ENCODE results near the gene XKR7.

Gene XKR7

DNA sequence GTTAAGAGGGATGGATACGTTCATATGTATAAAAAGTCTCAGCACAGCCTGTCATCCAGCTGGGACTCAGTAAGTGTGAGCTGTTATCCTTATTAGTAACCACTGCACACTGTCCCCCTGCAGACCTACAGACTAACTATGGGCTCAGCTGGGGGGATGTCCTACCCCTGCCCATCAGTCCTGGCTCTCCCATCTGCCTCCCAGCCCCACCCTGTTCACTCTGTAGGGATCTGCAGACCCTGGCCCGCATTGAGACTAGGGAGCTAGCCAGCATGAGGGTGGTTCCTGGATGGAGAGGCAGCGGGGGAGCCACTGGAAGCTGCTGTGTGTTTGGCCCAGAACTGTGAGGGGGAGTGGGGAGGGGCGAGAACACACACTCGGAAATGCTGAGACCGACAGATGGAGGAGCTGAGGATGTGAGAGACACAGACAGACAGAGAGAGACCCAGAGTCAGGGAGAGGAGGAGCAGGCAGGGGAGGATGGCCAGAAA, 17.1 kb downstream of the XKR7 start:
- DNase-seq = no peak

- DNase-seq = no peak
These were observed 19.8 kb downstream of the XKR7 start for GRCh38 chr20:31987744-31988143.

- DNase-seq = no peak
These were observed 20.6 kb downstream of the XKR7 start for GRCh38 chr20:31988430-31989015.

DNA sequence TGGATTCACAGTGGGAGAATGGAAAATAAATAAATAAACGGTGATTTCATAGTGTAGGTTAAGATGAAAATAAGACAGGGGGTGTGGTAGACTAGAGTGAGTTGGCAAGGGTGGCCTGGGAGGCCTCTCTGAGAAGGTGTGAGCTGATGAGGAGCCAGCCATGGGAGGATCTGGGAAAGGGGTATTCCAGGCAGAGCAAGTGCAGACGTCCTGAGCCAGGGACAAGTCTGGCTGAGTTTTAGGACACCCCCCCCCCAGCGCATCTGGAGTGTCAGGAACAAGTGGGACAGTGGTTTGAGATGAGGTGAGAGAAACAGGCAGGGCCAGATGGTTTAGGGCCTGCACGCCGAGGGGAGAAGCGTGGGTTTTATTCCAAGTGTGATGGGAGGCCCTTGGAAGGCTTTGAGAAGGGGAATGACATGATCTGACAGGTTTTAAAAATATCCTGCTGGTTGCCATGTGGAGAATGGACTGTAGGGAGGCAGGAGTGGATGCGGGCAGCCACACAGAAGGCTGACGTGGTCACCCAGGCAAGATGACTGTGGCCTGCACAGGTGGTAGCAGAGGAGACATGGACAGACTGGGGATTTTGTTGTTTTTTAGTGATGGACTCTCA, 21.2 kb downstream of the XKR7 start:
- DNase-seq = no peak

DNA sequence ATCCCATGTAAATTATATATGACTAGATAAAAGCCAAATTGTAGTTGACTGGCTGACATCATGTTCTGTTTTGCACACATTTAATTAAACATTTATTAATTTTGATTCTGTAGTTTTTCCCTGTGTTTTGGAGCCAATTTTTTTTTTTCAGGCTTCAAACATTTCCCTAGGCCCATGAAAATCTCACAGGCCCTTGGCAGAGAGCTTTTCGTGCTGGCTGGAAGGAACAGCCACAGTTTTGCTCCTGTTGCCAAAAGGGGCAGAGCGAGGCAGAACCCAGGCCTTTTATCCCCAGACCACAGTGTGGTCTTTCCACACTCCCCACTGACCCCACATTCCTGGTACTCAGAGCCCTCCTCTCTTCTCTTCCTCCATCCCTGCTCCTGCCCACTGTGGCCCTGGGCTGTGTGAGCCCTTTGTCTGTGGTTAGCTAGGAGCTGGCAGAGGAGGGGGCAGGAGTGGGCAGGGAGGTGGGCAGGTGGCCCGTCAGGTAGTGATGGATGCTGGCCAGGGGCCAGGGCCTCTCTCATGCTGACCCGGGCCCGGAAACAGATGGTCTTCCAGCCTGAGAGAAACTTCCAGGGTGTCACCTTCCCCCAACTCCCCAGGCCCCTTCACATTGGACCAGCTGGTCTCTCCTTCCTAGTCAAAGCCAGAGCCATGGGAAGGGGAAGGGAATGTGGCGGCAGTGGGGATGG, 22.8 kb downstream of the XKR7 start:
- no peak for DNase-seq

DNA sequence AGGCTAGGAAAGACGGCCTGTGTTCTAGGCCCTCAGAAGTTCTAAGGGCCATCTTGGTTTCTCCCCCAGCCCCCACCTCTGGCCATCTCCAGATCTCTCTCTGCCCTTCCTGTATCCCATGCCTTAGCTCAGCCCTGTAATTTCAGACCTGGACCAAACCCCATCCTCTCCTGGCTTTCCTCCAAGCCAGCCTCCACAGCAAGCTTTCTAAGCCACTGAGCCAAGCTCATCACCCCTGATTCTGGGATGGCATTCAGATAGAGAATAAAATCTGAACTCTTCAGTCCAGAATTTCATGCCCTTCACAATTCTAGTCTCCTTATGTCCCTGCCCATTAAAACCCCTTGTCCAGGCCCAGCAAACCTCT, 23.4 kb downstream of the XKR7 start:
- no peak for DNase-seq

DNA sequence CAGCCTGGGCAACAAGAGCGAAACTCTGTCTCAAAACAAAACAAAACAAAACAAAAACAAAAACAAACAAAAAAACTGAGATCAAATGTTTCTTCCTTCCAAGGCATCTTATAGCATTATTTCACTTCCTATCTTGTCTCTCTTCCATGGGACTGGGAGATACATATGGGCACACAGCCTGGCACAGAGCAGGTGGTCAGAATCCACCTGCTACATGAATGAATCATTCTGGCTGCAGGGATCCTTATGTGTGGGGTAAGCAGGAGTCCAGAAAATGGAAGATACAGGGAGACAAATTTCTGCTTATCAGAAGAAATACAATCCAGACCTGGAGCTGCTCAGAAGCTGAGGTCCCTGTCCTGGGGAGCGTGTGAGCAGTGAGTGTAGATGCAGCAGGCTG, 24.1 kb downstream of the XKR7 start:
- DNase-seq = no peak

- DNase-seq = no peak
These were observed 29.0 kb downstream of the XKR7 start for GRCh38 chr20:31996996-31997395.

DNA sequence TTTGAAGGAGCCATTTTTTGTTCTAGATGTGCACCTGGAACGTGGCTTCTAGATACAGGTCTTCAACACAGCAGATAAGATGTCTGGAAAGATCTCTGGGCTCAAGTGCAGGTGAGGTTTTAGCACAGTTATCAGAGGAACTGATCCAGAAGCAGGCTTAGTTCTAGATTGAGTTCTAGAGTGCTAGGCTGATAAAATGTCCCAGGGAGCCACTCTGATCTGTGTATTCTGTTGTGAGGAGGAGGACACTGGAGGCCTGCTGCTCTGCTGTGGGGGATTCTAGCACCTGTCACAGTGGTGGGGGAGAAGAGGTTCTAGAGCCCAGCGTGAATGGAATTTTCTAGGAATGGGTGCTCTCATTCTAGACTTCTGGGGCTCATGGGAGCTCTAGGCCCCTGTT, 30.3 kb downstream of the XKR7 start:
- no peak for DNase-seq

GRCh38 chr20:32003325-32003724, 35.4 kb downstream of the XKR7 start:
- DNase-seq = no peak

GRCh38 chr20:32004963-32005362, 37.0 kb downstream of the XKR7 start:
- DNase-seq = no peak

- no peak for DNase-seq
These were observed 38.1 kb downstream of the XKR7 start for GRCh38 chr20:32006053-32006452.

GRCh38 chr20:32006841-32007786, 39.2 kb downstream of the XKR7 start:
- no peak for DNase-seq

GRCh38 chr20:32007787-32008616, 40.1 kb downstream of the XKR7 start:
- DNase-seq = no peak

- DNase-seq = no peak
These were observed 41.6 kb downstream of the XKR7 start for GRCh38 chr20:32009564-32009963.

DNA sequence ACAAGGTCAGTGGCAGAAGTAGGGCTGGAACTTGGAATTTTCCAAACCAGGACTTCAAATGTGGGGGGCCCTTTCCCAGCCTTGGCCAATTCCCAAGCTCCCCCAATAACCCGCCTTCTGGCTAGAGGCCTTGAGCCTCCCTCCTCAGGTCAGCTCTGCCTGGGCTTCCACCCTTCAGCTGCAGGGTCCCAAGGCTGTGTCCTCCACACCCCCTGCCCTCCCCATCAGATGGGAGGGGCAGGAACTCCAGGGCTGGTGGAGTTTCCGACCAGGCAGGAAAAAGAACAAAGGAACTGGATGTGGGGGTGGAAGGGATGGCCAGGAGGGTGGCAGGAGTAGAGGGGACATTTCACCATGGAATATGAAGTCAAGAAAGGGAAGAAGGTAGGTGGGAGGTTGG, 42.1 kb downstream of the XKR7 start, which contains the start of gene CCM2L:
TSS of gene CCM2L (plus strand) at position 338 of the 400 bp plus-strand sequence. CDS start at position 355, 17 bp downstream.
- no peak for DNase-seq

DNA sequence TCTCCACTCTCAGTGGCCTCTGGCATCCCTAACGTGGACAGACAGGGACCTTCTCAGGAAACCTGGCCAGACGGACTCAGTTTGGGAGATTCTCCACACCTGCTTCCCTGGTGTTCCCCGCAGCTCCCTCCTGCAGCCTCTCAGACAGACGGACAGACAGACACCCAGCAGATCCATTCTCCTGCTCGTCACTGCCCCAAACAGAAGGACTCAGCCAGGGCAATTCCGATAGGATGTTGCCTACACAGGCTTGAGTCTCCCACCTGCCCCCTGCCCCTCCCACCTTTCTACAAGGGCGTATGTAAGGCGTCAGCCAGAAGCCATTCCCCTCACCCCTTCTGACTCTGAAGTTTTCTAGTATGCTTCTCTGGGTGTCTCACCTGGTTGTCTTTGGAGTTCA, 42.7 kb downstream of the XKR7 start:
- DNase-seq = no peak

GRCh38 chr20:32012159-32012688, 44.3 kb downstream of the XKR7 start:
- no peak for DNase-seq

DNA sequence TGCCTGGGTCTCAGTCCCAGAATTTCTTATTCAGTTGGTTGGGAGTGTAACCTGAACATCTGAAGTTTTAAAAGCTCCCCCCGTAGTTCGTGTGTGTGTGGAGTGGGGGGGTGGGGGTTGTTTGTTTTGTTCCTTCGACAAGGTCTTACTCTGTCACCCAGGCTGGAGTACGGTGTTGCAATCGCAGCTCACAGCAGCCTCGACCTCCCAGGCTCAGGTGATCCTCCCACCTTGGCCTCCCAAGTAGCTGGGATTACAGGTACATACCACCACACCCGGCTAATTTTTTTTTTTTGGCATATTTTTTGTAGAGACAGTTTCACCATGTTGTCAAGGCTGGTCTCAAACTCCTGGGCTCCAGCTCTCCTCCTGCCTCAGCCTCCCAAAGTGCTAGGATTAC, 45.4 kb downstream of the XKR7 start:
- DNase-seq = no peak

DNA sequence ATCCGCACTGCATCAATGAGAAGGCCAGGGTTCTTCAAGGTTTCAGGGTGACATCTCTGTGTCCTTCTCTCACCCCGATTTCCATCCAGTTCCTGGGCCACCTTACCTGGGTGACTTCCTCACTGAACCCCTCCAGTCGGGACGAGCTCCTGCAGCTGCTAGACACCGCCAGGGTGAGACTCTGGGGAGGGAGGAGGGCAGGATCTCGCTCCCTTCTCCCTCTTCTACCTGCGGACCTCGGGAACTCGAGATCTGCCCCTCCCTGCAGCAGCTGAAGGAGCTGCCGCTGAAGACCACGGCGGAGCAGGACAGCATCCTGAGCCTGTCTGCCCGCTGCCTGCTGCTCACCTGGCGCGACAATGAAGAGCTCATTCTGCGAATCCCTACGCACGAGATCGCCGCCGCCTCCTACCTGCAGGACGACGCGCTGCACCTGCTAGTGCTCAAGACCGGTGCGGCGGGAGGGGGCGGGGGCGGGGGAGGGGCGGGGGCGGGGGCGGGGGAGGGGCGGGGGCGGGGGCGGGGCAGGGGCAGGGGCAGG, 49.8 kb downstream of the XKR7 start:
- DNase-seq = peak; percentile 56

All from activated naive CD4-positive, alpha-beta T cell treated with anti-CD3 and anti-CD28 coated beads, Interleukin-2, amount 50 U/mL, for 16 hours (primary cell).